ENCODE data around the gene CCDC97. TPM values are rescaled to one million over a fixed set of nuclear protein-coding genes. Genes with fewer than 3 reads are reported as not detected.
"Not testable (repeated sequence)": the region's sequence is repeated elsewhere in the genome, so short reads cannot be mapped to it uniquely, and the experiment has no call there.

CCDC97 gene
- total RNA-seq, 4 donors from 2014 or later, result 4.4 to 38.0 (median 10.8) TPM

GRCh38 chr19:41366089-41366488, 56.1 kb downstream of the CCDC97 start:
- DNase-seq, result no peak
- Histone ChIP-seq H3K4me3 (no peak overlapping the region), H3K27ac (no peak overlapping the region), H3K36me3 (no peaks in the 10 kb centered on the region), H3K27me3 (no peaks in the 10 kb centered on the region), H3K4me1 (no peaks in the 10 kb centered on the region), H3K9me3 (no peaks in the 10 kb centered on the region)
- intact Hi-C loops (cut with DNase I; ENCODE audit: low total_unique reads), result no loop called here
- no peak for TF ChIP-seq CTCF (IDR thresholded peaks at IDR 0.05)
- no peak for TF ChIP-seq POLR2A (IDR thresholded peaks at IDR 0.05)

- intact Hi-C loops (cut with DNase I; ENCODE audit: low total_unique reads), result no loop called here
- TF ChIP-seq POLR2A (IDR thresholded peaks at IDR 0.05), result no peak
- no peak for TF ChIP-seq CTCF (IDR thresholded peaks at IDR 0.05)
- no peak overlapping the region for H3K27ac ChIP-seq
Measured at GRCh38 chr19:41367848-41368301, 57.9 kb downstream of the CCDC97 start.

GRCh38 chr19:41369769-41370168, 59.8 kb downstream of the CCDC97 start:
- no peak for TF ChIP-seq CTCF (IDR thresholded peaks at IDR 0.05)
- TF ChIP-seq POLR2A (IDR thresholded peaks at IDR 0.05), result no peak
- intact Hi-C loops (cut with DNase I; ENCODE audit: low total_unique reads), result no loop called here
- no peak for DNase-seq
- H3K27me3 ChIP-seq, result no peaks in the 10 kb centered on the region
- H3K4me3 ChIP-seq, result no peak overlapping the region
- H3K4me1 ChIP-seq, result no peaks in the 10 kb centered on the region
- no peaks in the 10 kb centered on the region for H3K36me3 ChIP-seq
- H3K27ac ChIP-seq, result no peak overlapping the region
- no peaks in the 10 kb centered on the region for H3K9me3 ChIP-seq

More at GRCh38 chr19:41367848-41368301, 57.9 kb downstream of the CCDC97 start:
- Histone ChIP-seq H3K27me3 (no peaks in the 10 kb centered on the region), H3K36me3 (no peaks in the 10 kb centered on the region), H3K4me3 (no peak overlapping the region), H3K4me1 (no peaks in the 10 kb centered on the region), H3K9me3 (no peaks in the 10 kb centered on the region)
- no peak for DNase-seq

GRCh38 chr19:41371119-41371518, 61.1 kb downstream of the CCDC97 start:
- H3K36me3 ChIP-seq; H3K4me3 ChIP-seq; H3K27me3 ChIP-seq; intact Hi-C loops (cut with DNase I; ENCODE audit: low total_unique reads); H3K4me1 ChIP-seq; H3K9me3 ChIP-seq; DNase-seq; H3K27ac ChIP-seq: not testable (repeated sequence)

- no peak for TF ChIP-seq CTCF (IDR thresholded peaks at IDR 0.05)
- no peak for TF ChIP-seq POLR2A (IDR thresholded peaks at IDR 0.05)
- DNase-seq, result no peak
- Histone ChIP-seq H3K9me3 (no peaks in the 10 kb centered on the region), H3K36me3 (no peaks in the 10 kb centered on the region), H3K4me3 (no peak overlapping the region), H3K27ac (no peak overlapping the region), H3K4me1 (no peaks in the 10 kb centered on the region), H3K27me3 (no peaks in the 10 kb centered on the region)
- intact Hi-C loops (cut with DNase I; ENCODE audit: low total_unique reads), result no loop called here
Measured at GRCh38 chr19:41371541-41371940, 61.6 kb downstream of the CCDC97 start.

- intact Hi-C loops (cut with DNase I; ENCODE audit: low total_unique reads), result no loop called here
- Histone ChIP-seq H3K4me3 (no peak overlapping the region), H3K27ac (no peak overlapping the region), H3K36me3 (no peaks in the 10 kb centered on the region), H3K27me3 (no peaks in the 10 kb centered on the region), H3K9me3 (no peaks in the 10 kb centered on the region), H3K4me1 (no peaks in the 10 kb centered on the region)
- TF ChIP-seq POLR2A (IDR thresholded peaks at IDR 0.05) (no peak), CTCF (IDR thresholded peaks at IDR 0.05) (no peak)
- DNase-seq, result no peak
Measured at GRCh38 chr19:41372501-41372900, 62.5 kb downstream of the CCDC97 start.
